HG03565 (cell line): ENCODE results near the gene RNU1-4.
"Not testable (repeated sequence)": the region's sequence is repeated elsewhere in the genome, so short reads cannot be mapped to it uniquely, and the experiment has no call there.

Source experiments
- ATAC-seq: cut with Tn5 transposase; IDR thresholded peaks from one replicate; pipeline ENCODE4 v1.9.1; 2021; ENCODE audit warnings: mild to moderate bottlenecking, moderate library complexity; ENCODE audit not compliant: unreplicated experiment

RNU1-4 gene

DNA sequence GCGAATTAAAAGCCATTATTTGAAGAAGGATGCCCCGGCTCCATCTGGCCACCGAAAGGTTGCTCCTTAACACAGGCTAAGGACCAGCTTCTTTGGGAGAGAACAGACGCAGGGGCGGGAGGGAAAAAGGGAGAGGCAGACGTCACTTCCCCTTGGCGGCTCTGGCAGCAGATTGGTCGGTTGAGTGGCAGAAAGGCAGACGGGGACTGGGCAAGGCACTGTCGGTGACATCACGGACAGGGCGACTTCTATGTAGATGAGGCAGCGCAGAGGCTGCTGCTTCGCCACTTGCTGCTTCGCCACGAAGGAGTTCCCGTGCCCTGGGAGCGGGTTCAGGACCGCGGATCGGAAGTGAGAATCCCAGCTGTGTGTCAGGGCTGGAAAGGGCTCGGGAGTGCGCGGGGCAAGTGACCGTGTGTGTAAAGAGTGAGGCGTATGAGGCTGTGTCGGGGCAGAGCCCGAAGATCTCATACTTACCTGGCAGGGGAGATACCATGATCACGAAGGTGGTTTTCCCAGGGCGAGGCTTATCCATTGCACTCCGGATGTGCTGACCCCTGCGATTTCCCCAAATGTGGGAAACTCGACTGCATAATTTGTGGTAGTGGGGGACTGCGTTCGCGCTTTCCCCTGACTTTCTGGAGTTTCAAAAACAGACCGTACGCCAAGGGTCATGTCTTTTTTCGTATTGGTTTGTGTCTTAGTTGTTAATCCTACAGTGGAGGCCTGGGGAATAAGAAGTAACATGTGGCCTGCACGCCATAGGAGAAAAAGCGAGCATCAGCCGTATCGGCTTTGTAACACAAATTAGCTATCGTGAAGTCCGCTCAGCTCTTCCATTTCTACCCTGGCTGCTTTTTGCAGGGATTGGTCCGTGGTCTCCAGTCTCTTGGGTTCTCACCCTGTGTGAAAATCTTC, at the start of gene RNU1-4:
TSS of gene RNU1-4 (plus strand) at position 470 of the 918 bp plus-strand sequence.
- peak; percentile 89 for ATAC-seq

DNA sequence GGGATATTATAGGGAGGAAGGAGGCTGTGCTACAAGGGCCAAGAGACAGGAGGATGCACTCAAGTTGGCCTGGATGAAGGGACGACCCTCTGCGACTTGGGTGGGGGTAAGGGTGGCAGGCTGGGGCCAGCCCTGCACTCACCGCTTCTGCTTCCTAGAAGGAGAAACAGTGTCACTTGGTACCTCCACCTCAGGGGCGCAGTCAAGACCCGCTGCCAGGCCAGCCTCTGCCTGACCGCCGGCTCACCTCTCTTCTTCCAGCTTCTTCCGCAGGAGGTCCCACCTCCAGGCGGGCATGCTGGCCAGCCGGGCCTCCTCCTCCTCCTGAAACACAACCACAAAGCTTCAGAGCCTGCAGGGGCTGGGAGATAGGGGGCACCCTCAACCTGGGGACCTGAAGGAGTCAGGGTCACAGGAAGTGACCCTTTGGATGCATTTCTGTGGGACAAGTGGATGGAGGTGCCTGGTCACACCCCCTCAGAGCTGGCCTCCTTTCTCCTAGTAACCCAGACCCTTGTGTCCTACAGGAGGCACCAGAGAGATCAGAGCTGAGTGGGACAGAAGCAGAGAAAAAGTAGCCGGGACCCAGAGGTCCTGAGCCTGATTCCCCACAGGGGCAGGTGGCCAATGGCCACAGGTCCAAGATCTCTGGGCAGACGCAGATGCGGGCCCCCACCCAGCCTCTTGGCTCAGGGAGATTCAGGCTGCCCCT, 49.2 kb upstream of the RNU1-4 start:
- not testable (repeated sequence) for ATAC-seq

DNA sequence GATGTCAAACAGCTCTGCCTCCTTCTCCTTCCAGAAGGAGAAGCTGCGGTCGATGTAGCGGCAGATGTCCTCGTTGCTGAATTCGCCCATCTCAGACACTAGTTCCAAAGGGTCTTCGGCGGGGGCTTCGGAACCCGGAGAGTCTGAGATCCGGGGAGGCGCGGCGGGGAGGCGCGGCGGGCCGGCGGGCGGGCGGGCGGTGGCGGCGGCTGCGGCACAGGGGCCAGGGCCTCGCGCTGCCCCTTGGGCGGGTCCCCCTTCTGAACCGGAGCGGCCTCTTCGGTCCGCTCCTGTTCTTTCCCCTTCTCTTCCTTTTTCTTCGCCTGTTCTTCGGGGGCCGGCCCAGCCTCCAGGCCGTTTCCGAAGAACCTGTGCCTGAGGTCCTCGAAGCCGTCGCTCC, 48.0 kb upstream of the RNU1-4 start:
- not testable (repeated sequence) for ATAC-seq

DNA sequence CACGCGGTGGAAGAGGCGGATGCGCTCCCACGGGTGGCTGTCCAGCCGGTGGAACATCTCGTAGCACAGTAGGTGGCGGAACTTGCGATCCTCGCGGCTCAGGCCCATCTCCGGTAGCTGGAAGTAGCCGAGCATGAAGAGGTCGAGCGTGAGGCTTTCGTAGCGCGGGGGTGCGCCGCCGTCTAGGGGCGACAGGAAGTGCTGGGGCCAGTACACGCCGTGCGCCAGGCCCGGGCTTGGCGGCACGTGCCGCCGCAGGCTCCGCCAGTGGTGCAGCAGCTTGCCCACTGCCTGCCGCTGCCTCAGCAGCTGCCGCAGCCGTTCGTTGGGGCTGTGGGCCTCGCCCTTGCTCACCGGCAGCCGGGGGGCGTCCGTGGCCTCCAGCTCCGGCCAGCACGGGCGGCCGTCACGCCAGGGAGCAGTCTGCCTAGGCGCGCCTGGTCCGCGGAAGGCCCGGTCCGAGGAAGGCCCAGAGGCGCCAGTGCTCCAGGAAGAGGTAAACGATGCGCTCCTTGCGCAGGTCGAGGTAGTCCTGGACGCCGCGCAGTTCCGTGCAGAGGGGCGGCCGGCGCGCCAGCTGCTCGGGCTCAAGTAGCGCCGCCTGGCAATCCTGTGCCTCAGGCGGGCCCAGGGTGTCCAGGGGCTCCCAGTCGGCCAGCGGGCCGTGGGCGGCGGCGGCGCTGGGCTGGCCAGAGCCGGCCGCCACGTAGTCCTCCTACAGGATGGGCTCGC, 47.4 kb upstream of the RNU1-4 start:
- ATAC-seq: not testable (repeated sequence)

DNA sequence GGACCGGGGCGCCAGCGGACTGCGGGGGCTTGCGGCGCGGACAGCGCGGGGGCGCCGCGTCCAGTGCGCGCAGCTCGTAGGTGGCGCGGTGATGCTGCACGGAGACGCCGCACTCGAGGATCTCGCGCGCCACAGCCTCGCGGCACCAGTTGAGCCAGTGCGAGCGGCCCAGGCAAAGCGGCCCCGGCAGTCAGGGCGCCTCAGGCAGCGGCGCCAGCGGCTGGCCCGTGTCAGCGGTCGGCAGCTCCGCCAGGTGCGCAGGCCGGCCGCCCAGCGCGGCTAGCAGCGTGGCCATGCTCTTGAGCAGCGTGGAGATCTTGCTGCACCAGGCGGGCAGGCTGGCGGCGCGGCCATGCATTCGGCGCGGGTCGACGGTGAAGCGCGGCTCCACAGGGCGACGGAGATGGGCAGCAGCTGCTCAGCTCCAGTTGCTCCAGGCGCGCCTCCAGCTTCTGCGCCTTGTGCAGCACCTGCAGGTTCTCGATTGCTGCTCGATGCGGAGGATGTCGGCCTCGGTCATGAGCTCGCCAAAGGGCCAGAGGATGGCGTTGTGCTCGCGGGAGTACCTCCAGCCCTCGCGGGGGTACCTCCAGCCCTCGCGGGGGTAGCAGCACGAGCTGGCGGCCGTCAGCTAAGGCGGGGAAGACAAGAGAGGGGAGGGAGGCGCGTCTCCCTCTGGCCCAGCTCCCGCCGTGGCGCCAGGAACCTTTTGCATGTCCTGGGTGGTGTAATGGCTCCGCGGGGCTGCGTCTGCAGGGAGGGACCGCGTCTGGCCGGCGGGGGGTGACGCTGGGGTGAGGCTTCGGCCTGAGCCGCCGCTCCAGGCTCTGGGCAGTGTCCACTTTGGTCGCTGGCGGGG, 46.6 kb upstream of the RNU1-4 start:
- not testable (repeated sequence) for ATAC-seq

DNA sequence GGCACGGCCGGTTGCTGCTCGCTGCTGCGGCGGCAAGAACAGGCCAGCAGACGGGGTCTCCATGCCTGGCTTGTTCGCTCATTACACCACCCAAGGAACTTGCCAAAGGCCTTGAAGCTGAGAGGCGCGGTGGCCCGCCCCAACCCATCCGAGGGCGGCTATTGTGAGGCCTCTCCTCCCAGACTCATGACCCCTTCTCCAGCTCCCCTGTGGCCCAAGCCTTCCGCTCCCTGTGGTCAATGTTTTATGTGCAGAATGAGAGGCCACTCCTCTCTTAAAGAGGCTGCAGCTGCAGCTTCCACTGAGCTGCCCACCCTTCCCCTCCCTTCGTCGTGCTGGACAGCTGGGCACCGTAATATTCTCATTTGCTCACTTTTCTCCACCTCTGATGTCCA, 46.0 kb upstream of the RNU1-4 start:
- not testable (repeated sequence) for ATAC-seq

DNA sequence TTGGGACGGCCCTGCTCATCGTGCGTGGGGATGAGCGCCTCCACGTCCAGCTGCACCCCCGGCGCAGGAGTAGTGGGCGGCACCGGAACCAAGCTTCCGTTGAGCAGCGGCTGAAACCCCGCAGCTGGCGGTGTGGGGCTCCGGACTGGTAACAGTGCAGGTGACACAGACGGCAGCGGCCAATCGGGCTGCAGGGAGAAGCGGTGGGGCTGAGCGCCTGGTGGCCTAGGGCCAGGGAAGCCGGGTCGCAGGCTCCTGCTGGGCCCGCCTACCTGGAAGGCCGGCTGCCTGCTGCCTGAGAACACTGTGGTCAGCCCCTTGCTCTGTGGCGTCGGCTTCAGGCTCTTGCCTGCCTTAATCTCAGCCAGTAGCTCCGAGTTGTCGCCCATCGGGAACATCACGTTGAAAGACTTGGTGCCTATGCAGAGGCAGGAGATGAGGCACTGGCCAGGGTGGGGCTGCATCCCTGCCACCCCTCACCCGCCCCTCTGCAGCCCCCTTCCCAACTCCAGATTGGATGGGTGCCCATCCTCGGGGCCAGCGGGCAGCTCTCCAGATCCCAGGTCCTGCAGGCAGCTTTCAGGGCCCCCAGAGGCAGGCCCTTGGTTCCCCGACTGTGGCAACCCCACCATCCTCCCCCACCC, 43.7 kb upstream of the RNU1-4 start:
- ATAC-seq: not testable (repeated sequence)

DNA sequence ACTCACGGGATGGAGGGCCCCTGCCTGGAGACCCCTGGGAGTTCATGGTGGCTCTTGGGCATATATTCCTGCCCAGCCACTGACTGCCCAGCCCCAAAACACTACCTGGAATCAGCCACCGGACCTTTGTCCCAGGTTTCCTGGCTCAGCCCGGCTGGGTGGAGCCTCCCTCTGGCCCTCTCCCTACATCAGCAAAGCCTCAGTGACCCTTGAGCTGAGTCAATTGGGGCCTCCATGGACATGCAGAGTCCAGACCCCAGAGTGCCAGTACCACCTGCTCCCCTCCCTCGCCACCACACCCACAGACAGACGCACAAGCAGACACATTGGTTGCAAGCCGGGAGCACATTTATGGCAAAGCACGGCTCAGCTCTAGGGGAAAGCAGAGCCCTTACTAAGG, 43.2 kb upstream of the RNU1-4 start:
- not testable (repeated sequence) for ATAC-seq

DNA sequence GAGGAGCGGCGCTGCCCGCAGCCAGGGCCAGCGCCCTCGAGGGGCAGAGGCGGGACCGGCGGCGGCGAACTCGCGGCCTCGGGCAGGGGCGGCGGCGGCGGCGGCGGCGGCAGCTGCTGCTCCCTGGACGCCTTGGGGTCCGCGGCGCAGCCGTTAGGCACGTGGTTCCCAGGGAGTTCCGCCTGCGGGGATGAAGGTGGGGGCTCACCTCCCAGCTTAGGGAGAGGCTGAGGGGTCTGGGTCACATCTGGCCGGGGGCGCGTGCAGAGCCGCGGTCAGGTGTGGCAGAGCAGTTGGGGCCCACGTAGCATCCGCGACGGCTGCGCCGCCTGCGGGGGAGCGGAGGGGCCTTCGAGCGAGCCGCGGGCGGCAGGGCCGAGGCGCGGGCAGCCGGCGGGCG, 40.9 kb upstream of the RNU1-4 start:
- ATAC-seq: not testable (repeated sequence)

DNA sequence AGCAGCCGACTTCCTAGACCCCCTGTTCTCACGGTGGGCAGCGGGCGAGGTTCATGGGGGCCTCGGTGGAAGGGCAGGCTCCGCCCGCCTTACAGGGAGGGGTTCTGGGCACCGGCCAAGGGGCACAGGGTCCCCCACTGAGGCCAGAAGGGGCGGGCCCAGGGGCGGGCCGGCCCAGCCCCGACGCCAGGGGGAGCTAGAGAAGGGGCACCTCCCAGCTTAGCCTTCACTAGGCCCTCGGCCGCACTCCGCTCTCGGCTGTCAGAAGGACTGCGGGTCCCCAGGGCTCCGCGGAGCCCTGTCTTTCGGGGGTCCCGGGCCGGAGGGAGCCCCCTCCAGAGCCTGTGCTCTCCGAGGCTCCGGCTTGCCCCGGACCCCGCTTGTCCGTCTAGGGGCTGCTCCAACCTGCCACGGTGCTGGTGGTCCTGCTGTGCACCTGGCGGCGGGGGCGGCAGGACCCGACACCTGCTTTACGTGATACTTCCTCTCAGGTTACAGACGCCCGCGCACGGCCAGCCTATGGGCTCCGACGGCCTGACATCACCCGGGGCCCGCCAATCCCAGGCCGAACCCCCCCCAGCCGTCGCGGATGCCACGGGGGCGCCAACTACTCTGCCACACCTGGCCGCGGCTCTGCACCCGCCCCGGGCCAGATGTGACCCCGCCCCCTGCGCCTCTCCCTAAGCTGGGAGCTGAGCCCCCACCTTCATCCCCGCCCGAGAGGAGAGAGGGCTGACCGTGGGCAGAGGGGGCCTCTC, 40.0 kb upstream of the RNU1-4 start:
- not testable (repeated sequence) for ATAC-seq

DNA sequence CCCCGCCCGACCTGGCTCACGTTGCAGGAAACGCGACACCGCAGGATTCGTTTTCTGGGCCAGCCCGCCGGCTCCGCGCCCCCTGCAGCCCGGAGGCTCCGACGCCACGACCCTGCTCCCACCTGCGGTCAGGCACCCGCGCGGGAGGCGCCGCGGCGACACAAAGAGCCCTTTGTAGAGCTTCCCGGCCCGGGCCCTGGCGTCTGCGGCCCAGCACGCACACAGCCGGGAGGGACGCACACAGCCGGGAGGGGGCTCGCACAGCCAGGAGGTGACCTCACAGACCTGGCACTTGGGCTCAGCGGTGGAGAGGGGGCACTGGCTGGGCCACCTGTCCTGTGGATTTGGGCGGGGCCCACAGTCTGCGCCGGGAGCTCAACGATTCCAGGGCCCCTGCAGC, 39.1 kb upstream of the RNU1-4 start:
- ATAC-seq: not testable (repeated sequence)

DNA sequence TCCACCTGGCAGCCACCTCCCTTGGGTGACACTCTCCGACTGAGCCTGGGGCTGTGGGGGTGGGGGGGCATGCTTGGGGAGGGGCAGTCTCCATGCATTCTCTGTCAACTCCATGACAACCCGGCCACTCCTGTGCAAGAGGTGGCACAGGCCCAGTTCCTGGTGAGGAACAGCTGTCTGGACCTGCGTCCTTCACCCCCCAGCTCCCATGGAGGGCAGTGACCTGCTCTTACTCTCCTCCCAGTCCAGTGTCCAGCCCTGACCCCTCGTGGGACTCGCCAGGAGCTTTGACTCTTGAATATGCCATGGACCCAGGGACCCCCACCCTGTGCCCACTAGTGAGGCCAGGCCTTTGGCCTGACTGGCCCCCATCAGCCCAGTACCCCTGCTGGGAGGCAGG, 38.0 kb upstream of the RNU1-4 start:
- ATAC-seq: not testable (repeated sequence)

DNA sequence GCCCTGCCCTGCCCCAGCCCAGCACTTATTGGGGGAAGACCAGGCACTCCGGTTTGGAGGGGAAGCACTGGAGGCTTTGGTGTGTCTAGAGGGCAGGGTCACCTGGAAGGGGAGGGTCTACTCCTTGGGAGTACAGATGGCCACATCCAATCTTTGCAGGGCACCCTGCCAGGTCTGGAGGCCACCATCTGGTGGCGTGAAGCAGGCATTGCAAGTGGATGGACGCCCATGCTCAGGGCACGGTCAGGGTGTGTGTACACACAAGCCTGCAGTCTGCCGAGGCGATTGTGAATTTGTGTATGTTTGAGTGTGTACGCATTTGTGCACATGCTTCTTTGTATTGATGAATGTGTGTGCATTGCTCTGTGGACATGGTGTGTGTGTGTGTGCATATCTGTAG, 37.2 kb upstream of the RNU1-4 start:
- ATAC-seq: not testable (repeated sequence)

DNA sequence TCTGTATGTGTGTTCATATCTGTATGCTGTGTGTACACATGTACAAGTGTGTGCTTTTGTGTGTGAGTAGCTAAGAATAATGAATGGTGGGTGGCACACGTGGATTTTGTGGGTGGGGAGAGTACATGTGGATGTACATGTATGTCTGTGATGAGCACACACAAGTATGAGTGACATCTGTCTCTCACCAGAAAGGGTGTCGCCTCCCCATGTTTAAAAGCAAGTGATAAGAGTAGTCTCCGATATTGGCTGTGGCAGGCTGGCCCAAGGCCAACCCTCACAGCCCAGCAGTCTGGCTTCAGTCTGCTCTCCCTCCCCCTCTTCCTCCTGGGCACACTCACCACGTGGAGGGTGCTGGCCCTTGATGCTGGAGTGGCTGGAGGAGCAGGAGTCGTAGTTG, 36.7 kb upstream of the RNU1-4 start:
- not testable (repeated sequence) for ATAC-seq

DNA sequence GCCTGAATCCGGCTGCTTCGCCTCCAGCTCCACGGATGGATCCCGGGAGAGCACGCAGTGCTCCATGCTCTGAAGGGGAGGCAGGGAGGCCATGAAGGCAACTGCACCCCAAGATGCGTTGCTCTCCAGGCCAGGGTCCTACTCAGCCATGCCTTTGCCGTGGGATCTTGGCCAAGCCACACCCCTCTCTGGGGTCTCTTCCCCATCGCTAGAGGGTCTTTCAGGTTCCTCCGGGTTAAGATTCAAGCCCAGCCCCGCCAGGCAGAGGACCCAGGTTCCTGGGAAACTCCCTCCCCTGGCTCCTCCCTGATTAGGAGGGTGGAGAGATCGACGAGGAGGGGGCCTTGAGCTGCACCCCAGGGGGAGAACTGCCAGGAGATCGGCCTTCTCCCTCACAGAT, 36.2 kb upstream of the RNU1-4 start:
- not testable (repeated sequence) for ATAC-seq

DNA sequence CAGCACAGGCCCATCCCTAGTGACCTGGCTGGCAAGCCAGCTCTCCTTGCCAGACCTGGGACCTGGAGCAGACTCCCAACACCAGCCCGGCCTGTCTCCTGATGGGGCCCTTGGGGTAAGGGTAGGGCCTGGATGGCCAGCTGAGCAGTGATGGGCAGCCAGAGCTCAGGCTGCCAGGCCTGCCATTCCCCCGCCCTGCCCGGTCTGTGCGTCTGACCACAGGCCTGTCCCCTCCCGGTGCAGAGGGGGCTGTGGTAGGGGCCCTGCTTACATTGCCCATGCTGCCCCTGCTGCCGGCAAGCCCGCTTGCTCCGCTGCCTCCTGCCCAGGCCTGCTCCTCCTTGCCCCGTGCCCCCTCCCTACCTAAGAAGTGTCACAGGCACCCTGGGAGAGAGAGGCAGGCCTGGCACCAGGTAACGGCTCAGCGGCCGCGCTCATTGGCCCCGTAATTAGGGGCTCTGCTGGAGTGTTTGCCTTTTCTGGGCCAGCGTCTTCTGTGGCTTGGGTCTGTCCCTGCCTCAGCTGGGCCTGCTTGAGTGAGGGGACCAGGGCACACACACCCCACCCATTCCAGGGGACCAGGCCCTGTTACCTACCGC, 35.7 kb upstream of the RNU1-4 start:
- not testable (repeated sequence) for ATAC-seq

DNA sequence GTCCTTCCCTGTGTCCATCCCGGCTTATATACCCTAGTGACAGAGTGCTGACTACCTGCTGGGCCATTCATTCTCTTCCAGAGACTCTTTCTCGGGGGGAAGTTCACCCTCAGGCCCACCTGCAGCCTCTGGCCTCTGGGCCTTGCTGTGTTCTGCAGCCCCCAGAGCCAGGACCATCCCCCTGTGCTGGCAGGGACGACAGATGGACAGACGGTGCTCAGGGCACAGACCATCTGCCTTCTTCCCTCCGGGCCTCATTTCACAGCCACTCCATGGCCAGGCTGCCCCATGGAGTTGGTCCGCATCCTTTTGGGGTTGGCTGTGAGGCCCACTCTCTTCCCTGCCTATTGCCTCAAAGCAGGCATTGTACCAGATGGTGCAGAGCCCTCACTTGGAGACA, 34.0 kb upstream of the RNU1-4 start:
- not testable (repeated sequence) for ATAC-seq
